K562 (cell line): ENCODE data around the gene PXMP2.

Source experiments
- ATF2 ChIP-seq: sonication (generic); formaldehyde crosslinking; IDR thresholded peaks from 2 replicates; pipeline ENCODE4 v1.8.1; 2022; ENCODE audit warnings: missing genetic modification reagents
- CTCF ChIP-seq, 3 experiments: IDR thresholded peaks in 2 of 3; conservative IDR thresholded peaks in 1 of 3; 2 replicates each; pipeline ENCODE4 v1.5.1; 2011 to 2012; ENCODE audit warnings: low read length in 3 of 3, mild to moderate bottlenecking in 3 of 3, control low read depth in 2 of 3, improper control_type of control experiment in 1 of 3, inconsistent platforms in 1 of 3, low read depth in 1 of 3, mixed read lengths in 1 of 3, moderate library complexity in 1 of 3; ENCODE audit not compliant: insufficient read depth in 2 of 3
- KLF16 ChIP-seq: IDR thresholded peaks from 2 replicates; pipeline ENCODE4 v1.6.1; 2016; ENCODE audit warnings: antibody characterized with exemption
- MAX ChIP-seq: sonication (generic); formaldehyde crosslinking; IDR thresholded peaks from 2 replicates; pipeline ENCODE4 v1.9.0; 2022; ENCODE audit warnings: mild to moderate bottlenecking, missing genetic modification reagents
- MED1 ChIP-seq: sonication (generic); formaldehyde crosslinking; IDR thresholded peaks from 2 replicates; pipeline ENCODE4 v1.8.1; 2023; ENCODE audit warnings: missing genetic modification reagents, borderline replicate concordance
- POLR2AphosphoS5 ChIP-seq: IDR thresholded peaks from 2 replicates; pipeline ENCODE4 v1.6.1; 2011; ENCODE audit warnings: mild to moderate bottlenecking, low read depth, low read length, moderate library complexity; ENCODE audit not compliant: control insufficient read depth, insufficient read depth
- SFPQ ChIP-seq: fragments of 200-400 bp; formaldehyde crosslinking; IDR thresholded peaks from 2 replicates; pipeline ENCODE4 v1.6.1; 2017; ENCODE audit warnings: mild to moderate bottlenecking, low read depth, low read length, moderate library complexity
- TAF7 ChIP-seq: fragments of 450-650 bp; IDR thresholded peaks from 2 replicates; pipeline ENCODE4 v1.6.1; 2016; ENCODE audit warnings: missing genetic modification characterization, missing compliant biosample characterization

- TF ChIP-seq KLF16 (no peak), MAX (CRISPR knock-in tag) (no peak), ATF2 (no peak), MED1 (CRISPR knock-in tag) (no peak), SFPQ (no peak), CTCF (IDR thresholded peaks at IDR 0.05 in 2 of 3, conservative IDR thresholded peaks at IDR 0.05 in 1 of 3; ENCODE audit: insufficient read depth in 2 of 3, low read depth in 1 of 3, low read length in 3 of 3) (no peak), POLR2AphosphoS5 (no peak), TAF7 (no peak)
Observed at GRCh38 chr12:132717531-132718387, 30.4 kb downstream of the PXMP2 start.
